Measurements from ENCODE around the gene CAPN6.

Gene CAPN6

GRCh38 chrX:111270339-111270738 is at the start of gene CAPN6:
Gene CAPN6 (minus strand): TSS chrX:111270483. CDS start chrX:111263936, 6,547 bp downstream.
- no peak for DNase-seq

DNA sequence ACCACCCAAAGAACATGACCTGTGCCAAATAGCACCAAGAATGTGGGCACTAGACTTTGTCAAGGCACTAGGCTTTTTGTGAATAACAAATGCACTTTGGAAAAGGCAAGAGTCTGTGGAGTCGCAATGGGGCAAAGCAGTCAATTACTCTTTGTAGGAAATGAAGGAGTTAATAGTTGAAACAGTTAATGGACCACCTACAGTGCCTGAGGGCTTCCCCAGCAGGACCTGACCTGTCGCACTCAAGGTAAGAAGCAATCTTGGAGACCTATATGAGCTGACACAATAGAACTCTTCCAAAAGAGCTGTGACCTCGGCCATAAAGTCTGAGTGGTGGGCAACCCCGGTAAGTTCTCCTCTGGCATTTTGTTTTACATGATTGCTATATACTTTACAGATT is 49.2 kb upstream of the CAPN6 start:
- DNase-seq = no peak

DNA sequence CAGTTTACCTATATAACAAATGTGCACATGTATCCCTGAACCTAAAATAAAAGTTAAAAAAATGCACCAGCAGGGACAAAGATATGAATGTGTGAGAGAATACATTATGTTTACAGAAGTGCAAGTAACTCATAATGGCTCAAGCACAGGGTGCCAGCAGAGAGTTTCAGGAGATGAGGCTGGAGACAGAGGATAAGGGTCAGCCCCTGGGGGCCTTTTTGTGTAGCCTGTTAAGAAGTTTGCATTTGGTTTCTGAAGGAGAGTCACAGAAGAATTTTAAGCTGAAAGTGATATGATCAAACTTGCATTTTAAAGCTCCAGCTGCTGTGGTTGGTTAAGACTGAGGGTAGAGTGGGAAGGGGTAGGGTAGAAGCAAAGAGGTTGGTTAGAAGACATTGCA is 48.6 kb upstream of the CAPN6 start:
- no peak for DNase-seq

DNA sequence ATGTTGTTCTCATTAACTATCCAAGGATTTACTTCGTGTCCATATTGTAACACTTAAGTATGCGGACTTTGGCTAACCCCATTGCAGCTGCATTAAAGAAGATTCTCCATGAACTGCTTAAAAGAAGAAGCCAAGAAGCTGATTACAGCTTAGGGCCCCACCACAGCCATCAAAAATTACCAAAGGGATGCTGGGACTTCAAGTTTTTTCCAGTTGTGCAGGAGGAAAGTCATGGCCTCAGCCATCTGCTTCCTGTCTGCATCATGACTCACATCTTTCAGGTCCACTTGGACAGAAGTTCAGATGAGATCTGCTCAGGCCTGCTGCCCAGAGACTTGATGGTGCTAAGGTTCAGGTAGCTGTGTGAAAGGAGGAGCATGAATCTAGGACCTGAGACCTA is 38.8 kb upstream of the CAPN6 start:
- DNase-seq = no peak

DNA sequence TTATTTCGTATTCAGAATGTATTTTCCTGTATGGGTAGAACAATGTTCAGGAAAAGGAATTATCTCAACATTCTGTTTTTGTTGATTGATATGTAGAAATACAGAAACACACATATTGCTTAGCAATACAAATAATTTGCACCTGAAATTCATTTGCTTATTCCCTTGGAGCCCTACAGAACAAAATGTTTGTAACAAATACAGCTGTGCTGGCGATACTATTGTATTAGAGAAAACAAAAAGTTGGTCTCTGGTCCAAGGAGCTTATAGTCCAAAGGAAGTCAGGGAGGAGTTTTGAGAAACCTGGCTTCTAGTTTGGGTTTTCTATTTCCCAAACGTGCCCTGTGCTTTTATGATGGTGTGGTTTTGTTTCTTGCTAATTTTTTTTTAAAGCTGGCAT is 37.8 kb upstream of the CAPN6 start:
- no peak for DNase-seq

GRCh38 chrX:111302284-111302683 is 32.0 kb upstream of the CAPN6 start:
- no peak for DNase-seq

DNA sequence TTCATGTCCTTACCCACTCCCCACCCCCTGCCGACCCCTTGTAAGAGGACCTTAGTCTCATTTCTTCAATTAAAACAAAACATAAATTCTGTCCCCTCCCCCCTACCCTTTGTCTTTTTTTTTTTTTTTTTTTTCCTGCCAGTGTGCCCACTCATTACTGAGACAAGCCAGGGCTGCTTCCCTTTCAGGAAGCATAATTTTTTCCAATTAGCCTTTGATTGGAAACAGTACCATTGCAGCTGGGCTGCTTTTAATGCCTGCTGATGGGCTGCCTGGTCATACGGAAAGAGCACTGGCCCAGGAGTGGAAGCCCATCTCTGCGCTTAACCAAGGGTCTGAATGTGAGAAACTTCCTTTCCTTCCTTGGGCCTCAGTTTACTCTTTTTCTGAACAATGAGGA is 18.6 kb upstream of the CAPN6 start:
- no peak for DNase-seq

DNA sequence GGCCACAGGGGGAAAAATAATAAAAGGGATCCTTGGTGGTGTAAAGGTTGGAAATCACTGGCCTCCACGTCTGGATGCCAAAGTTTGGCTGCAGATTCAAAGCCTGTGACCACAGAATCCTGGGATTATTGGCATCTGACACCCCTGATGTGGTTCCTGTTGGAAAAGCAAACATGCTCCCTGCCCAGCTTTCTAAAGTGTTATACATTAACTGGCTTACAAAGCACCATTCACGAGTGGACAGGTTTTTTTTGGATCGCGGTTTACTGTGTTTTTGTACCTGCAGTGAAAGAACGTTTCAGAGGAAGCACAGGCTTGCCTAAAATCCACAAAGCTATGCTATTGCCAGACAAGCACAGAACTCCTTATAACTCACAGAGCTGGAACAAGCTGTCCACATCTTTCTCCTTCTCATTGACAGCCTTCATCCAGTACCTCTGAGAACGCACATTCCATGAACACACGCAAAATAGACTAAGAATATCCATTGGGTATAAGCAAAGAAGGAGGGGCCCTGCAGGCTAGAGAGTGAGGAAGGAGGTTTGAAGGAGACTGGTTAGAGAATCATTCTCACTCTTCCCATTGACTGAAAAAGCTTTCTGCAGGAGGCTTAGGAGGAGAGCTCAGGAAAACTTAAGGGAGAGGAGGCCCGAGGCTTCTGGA is 14.5 kb upstream of the CAPN6 start:
- DNase-seq = no peak

DNA sequence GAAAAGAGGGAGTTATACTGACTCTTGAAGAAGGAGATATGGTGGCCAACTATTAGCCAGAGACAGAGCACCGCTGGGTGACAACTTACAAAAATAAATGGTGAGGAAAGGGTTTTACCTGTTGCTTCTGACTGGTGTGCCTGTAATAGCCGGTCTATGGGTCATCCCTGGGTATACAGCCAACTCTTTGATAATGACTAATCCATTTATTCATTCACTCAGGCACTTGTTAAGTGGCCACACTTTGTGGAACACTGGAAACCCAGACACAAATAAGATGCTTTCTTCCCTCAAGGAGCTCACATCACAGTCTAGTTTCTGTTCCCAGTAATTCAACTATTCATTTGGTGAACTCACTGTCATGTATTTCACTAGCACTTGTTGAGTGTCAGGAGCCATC is 13.2 kb upstream of the CAPN6 start:
- no peak for DNase-seq

GRCh38 chrX:111282991-111283390 is 12.7 kb upstream of the CAPN6 start:
- no peak for DNase-seq

DNA sequence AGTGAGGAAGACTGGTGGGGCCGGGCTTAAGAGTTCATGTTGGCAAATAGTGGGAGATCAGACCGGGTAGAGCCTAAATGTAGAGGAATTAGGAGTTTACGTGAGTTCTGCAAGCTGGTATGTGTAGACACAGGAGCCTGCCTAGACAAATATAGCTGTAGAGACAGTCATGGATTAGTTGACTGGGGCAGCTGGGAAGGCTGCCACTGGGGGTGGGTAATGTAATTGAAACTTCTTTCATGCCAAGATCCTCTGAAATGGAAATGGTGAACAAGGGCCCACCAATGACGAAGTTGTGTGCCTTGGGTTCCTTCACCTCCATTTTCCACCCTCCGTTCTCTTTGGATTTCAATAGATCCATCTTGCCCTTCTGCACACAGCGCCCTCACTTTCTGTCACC is 11.9 kb upstream of the CAPN6 start:
- DNase-seq = no peak

- DNase-seq = no peak
Measured at GRCh38 chrX:111268506-111268905, 1.8 kb downstream of the CAPN6 start.

GRCh38 chrX:111265486-111265885 is 4.8 kb downstream of the CAPN6 start:
- no peak for DNase-seq

GRCh38 chrX:111264385-111264784 is 5.9 kb downstream of the CAPN6 start:
- DNase-seq = no peak

DNA sequence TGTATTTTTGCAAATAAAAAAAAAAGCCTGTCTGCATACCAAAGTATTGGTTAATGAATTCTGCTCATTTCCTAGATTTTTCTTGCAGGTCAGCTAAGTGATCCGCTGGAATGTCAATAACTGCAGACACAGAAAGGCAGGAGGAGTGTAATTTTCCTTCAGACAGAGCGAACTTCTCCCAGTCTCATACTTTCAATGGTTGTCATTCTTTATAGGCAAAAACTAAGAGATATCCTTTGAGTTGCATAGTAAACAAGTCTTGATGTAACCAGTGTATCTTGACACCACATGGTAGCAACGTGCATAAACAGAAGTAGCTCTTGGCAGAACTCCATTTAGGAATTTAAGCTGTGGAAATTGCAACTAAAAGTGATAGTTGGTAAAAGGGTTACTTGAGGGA is 8.2 kb downstream of the CAPN6 start:
- DNase-seq = no peak

DNA sequence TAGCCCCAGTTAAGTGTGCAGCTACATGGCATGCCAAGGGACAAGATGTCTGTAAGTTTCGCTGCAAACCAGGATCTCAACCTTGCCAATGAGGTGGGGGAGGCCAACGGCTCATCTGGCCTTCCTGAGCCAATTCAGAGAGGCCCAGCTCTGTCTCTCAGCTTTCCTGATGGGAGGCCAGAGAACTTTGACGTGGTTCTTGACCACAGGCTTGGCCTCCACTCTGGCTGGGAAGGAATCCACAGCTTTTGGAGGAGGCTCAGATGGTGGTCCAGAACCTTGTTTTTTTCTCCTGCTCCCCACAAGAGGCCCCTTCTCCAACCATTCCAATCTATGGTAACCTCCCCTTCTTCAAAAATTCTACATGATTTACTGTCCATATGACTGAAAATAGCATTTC is 9.8 kb downstream of the CAPN6 start:
- no peak for DNase-seq

GRCh38 chrX:111259559-111259958 is 10.7 kb downstream of the CAPN6 start:
- no peak for DNase-seq

DNA sequence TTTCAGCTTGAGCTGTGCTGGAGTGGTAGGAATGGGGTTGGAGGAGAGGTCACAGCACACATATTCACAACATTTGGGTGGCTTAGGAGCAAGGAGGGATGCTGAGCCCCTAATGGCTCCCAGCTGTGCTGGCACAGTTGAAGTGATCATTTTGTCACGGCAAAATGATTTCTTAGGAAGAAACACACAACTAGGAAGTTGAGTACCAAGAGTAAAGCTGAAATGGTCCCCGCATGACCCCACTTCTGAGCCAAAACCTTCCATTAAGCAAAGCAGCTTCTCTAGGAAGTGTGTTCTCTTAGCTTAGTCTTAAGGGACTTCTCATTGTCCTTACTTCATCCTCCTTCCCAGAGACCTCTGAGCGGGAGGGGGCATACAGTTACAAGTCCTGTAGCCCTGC is 12.6 kb downstream of the CAPN6 start:
- DNase-seq = no peak

GRCh38 chrX:111254896-111255693 is 15.2 kb downstream of the CAPN6 start:
- no peak for DNase-seq

DNA sequence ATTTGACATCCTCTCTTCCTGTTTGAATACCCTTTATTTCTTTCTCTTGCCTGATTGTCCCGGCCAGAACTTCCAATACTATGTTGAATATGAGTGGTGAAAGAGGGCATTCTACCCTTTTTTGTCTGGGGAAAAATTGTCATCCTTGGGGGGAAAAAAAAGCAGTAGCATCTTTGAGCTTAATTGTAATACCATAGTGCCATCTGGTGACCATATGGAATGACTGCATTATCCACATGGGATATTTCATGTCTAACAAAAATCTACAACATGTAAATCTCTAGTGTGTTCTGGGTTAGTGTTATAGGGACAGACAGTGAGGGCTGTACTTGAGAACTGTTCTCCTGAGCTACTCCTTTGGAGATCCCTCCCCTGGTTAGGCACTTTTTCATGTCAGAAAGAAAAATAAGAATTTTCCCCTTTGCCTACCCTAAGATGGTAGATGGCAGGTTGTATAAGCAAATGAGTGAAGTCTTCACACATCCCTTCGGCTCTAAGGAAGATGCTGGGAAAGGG is 26.0 kb downstream of the CAPN6 start:
- no peak for DNase-seq

DNA sequence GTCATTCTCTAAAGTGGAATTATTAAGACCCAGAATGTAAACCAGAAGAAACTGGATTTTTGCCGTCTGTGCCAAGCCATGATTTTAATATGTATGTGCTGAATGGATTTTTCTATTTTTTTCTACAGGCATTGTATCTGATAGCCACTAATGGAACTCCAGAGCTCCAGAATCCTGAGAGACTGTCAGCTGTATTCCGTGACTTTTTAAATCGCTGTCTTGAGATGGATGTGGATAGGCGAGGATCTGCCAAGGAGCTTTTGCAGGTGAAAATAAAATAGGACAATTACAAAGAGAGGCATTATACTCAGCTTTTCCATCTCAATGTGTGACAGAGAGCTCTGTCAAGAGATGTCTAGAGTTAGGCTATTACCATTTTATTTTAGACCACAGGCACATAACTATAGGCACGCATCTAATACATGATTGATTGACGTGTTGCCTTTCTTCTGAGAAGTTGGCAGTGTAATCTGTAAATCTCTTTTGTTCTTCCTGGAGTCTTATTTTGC is 53.9 kb downstream of the CAPN6 start:
- no peak for DNase-seq

GRCh38 chrX:111207851-111208250 is 62.4 kb downstream of the CAPN6 start:
- no peak for DNase-seq

GRCh38 chrX:111200327-111200726 is 70.0 kb downstream of the CAPN6 start:
- no peak for DNase-seq

DNA sequence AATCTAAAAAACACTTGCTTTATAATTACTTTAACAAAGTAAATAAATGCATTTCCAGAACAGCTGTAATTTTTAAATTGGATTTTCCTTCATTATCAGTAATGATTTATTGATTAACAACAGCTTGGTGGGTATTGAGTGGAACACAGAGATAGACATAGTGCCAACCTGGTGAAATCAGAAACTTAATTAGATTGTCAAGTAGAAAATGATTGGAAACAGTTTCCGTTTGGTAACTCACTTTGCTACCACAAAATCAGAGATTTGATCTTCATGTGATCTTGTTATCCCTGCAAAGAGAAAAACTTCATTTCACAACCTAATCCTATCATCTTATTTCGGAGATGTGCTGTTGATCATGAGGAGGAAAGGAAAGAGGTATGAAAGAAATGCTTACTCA is 70.8 kb downstream of the CAPN6 start:
- DNase-seq = no peak
